SJSA1 (cell line): ENCODE data around the gene CCDC61. TPM values are rescaled to one million over a fixed set of nuclear protein-coding genes. Genes with fewer than 3 reads are reported as not detected.
A peak's percentile ranks its signal among the peaks of the same experiment; 100 is the strongest.

ENCODE experiments used
- DNase-seq, 2 experiments: peaks; one replicate each; pipeline ENCODE4 v3.0.0-alpha.2; 2015 to 2020; ENCODE audit warnings: low spot score in 2 of 2, low read depth in 1 of 2
- H3K27ac ChIP-seq: fragments of 250-450 bp; sonication (Bioruptor Pico); 2 replicates; pipeline ENCODE4 v1.5.1; 2020; ENCODE audit warnings: mild to moderate bottlenecking, moderate library complexity
- H3K27me3 ChIP-seq: fragments of 250-450 bp; sonication (Bioruptor Pico); replicated peaks from 2 replicates; pipeline ENCODE4 v1.5.1; 2020; ENCODE audit warnings: mild to moderate bottlenecking, moderate library complexity
- H3K36me3 ChIP-seq: fragments of 250-450 bp; sonication (Bioruptor Pico); 2 replicates; pipeline ENCODE4 v1.5.1; 2020; ENCODE audit warnings: mild to moderate bottlenecking
- H3K4me1 ChIP-seq: fragments of 250-450 bp; sonication (Bioruptor Pico); replicated peaks from 2 replicates; pipeline ENCODE4 v1.6.1; 2021; ENCODE audit warnings: mild to moderate bottlenecking
- H3K4me3 ChIP-seq: fragments of 250-450 bp; sonication (Bioruptor Pico); 2 replicates; pipeline ENCODE4 v1.5.1; 2020; ENCODE audit warnings: mild to moderate bottlenecking
- H3K9me3 ChIP-seq: fragments of 250-450 bp; sonication (Bioruptor Pico); replicated peaks from 2 replicates; pipeline ENCODE4 v1.5.1; 2020; ENCODE audit warnings: mild to moderate bottlenecking
- total RNA-seq: library from RNA; depleted of rRNA; stranded (reverse); fragments of >200 nt; shearing (Covaris generic); gene quantifications from 2 replicates; pipeline ENCODE4 v1.2.3, GENCODE V29; 2014

CCDC61 gene
- total RNA-seq, 1 experiment from 2014 or later: 7.4 TPM

- H3K27ac ChIP-seq: no peak overlapping the region
- no peaks in the 10 kb centered on the region for H3K9me3 ChIP-seq
- no peak overlapping the region for H3K4me3 ChIP-seq
- H3K4me1 ChIP-seq: no peaks in the 10 kb centered on the region
- no peaks in the 10 kb centered on the region for H3K36me3 ChIP-seq
- H3K27me3 ChIP-seq: peaks cover 10% of the 10 kb centered on the region
- DNase-seq: no peak
Measured at GRCh38 chr19:45990113-45990728, 5.0 kb upstream of the CCDC61 start.

GRCh38 chr19:45994456-45994997 lies 740 bp upstream of the CCDC61 start:
- H3K36me3 ChIP-seq: peaks cover 8% of the 10 kb centered on the region
- DNase-seq: no peak
- H3K27ac ChIP-seq: no peak overlapping the region
- H3K4me3 ChIP-seq: peak overlapping the region; percentile 63
- H3K9me3 ChIP-seq: no peaks in the 10 kb centered on the region
- 0 out of 2 replicates have a peak, but pooled peaks cover 3% of the 10 kb centered on the region for H3K4me1 ChIP-seq
- peaks cover 5% of the 10 kb centered on the region; the same call in 1 of the 2 replicates for H3K27me3 ChIP-seq

- H3K27ac ChIP-seq: peak overlapping the region; percentile 54
- no peaks in the 10 kb centered on the region for H3K9me3 ChIP-seq
- H3K4me3 ChIP-seq: peak overlapping the region; percentile 63
- no peak for DNase-seq
- no peaks in the 10 kb centered on the region for H3K27me3 ChIP-seq
- H3K36me3 ChIP-seq: peaks cover 8% of the 10 kb centered on the region
- H3K4me1 ChIP-seq: 0 out of 2 replicates have a peak, but pooled peaks cover 3% of the 10 kb centered on the region
Measured at GRCh38 chr19:45995715-45996385, 583 bp downstream of the CCDC61 start.

GRCh38 chr19:45996933-45997332 lies 1.7 kb downstream of the CCDC61 start:
- H3K36me3 ChIP-seq: peaks cover 8% of the 10 kb centered on the region
- H3K9me3 ChIP-seq: no peaks in the 10 kb centered on the region
- no peak overlapping the region for H3K4me3 ChIP-seq
- 0 out of 2 replicates have a peak, but pooled peaks cover 3% of the 10 kb centered on the region for H3K4me1 ChIP-seq
- no peaks in the 10 kb centered on the region for H3K27me3 ChIP-seq
- no peak for DNase-seq
- no peak overlapping the region for H3K27ac ChIP-seq

DNA sequence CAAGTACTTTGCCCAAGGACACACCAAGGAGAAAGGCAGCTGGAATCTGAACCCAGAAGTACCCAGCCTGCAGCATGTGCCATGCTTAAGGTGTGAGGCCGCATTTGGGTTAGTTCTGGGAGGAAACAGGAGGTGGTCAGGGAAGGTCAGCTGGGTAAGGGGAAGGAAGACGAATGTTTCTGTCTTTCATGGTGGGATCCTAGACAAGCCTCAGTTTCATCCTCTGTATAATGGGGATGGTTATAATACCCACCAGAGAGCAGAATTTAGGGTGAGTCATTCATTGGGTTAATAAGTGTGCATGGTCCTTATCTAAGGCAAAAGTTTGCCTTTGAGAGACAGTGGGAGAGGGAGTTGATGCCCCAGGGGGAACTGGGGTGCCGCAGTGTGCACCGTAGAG lies 3.6 kb downstream of the CCDC61 start:
- no peak for DNase-seq
- H3K36me3 ChIP-seq: peaks cover 8% of the 10 kb centered on the region
- 0 out of 2 replicates have a peak, but pooled peaks cover 3% of the 10 kb centered on the region for H3K4me1 ChIP-seq
- no peaks in the 10 kb centered on the region for H3K27me3 ChIP-seq
- H3K9me3 ChIP-seq: no peaks in the 10 kb centered on the region
- no peak overlapping the region for H3K4me3 ChIP-seq
- no peak overlapping the region for H3K27ac ChIP-seq

DNA sequence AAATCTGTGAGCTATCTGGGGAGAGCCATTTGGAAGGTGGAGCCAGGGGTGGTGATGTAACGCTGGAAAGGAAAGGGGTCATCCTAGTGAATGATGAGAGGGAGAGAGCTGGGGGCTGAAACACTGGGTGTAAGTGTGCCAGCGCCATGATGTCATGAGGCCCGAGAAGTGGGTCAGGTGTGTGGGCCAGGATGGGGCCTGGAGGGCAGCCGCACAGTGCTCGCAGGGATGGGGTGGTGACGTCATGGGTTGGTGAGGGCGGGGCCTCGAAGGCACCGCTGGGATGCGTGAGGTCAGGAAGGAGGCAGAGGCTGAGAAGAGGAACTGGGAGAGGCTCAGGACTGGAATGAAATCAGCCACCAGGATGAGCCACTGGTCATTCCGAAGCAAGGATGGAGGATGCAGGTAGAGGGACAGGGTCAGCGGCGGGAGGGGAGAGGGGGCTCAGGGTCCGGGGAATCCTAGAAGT lies 4.4 kb downstream of the CCDC61 start:
- no peaks in the 10 kb centered on the region for H3K9me3 ChIP-seq
- H3K27me3 ChIP-seq: no peaks in the 10 kb centered on the region
- H3K36me3 ChIP-seq: peaks cover 12% of the 10 kb centered on the region
- H3K27ac ChIP-seq: no peak overlapping the region
- DNase-seq: no peak
- H3K4me1 ChIP-seq: 0 out of 2 replicates have a peak, but pooled peaks cover 3% of the 10 kb centered on the region
- no peak overlapping the region for H3K4me3 ChIP-seq

- no peak for DNase-seq
Measured at GRCh38 chr19:46000491-46001246, 5.4 kb downstream of the CCDC61 start.

GRCh38 chr19:46002678-46003275 lies 7.5 kb downstream of the CCDC61 start:
- Histone ChIP-seq H3K9me3 (no peaks in the 10 kb centered on the region), H3K36me3 (peaks cover 4% of the 10 kb centered on the region; the same call in 1 of the 2 replicates)
- DNase-seq: no peak

More at GRCh38 chr19:46000491-46001246, 5.4 kb downstream of the CCDC61 start:
- H3K27me3 ChIP-seq: no peaks in the 10 kb centered on the region
- peaks cover 12% of the 10 kb centered on the region for H3K36me3 ChIP-seq
- 0 out of 2 replicates have a peak, but pooled peaks cover 3% of the 10 kb centered on the region for H3K4me1 ChIP-seq
- no peak overlapping the region for H3K27ac ChIP-seq
- H3K4me3 ChIP-seq: no peak overlapping the region
- H3K9me3 ChIP-seq: no peaks in the 10 kb centered on the region

DNA sequence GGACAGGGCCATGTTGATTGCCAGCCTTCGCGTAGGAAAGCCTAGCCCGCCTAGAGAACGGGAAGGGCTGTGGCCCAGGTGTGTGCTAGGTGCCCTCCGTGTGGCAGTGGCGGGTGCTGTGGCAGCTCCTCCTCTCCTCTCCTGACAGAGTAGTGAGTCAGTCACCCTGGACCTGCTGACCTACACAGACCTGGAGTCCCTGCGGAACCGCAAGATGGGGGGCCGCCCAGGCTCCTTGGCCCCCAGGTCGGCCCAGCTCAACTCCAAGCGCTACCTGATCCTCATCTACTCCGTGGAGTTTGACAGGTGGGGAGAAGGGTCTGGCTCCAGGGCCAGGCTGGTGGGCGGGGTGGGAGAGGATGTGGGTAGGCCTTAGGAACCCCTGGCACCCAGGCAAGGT lies 11.1 kb downstream of the CCDC61 start:
- no peak overlapping the region for H3K4me3 ChIP-seq
- H3K27me3 ChIP-seq: no peaks in the 10 kb centered on the region
- DNase-seq: no peak
- peaks cover 4% of the 10 kb centered on the region; the same call in 1 of the 2 replicates for H3K36me3 ChIP-seq
- H3K4me1 ChIP-seq: no peaks in the 10 kb centered on the region
- H3K27ac ChIP-seq: no peak overlapping the region
- no peaks in the 10 kb centered on the region for H3K9me3 ChIP-seq

More at GRCh38 chr19:46002678-46003275, 7.5 kb downstream of the CCDC61 start:
- Histone ChIP-seq H3K27ac (no peak overlapping the region), H3K4me1 (no peaks in the 10 kb centered on the region), H3K4me3 (no peak overlapping the region), H3K27me3 (no peaks in the 10 kb centered on the region)

- DNase-seq: peak; percentile 53 to 65
- Histone ChIP-seq H3K27ac (no peak overlapping the region), H3K9me3 (no peaks in the 10 kb centered on the region), H3K4me3 (no peak overlapping the region), H3K4me1 (no peaks in the 10 kb centered on the region), H3K27me3 (no peaks in the 10 kb centered on the region), H3K36me3 (no peaks in the 10 kb centered on the region; the same call in 1 of the 2 replicates)
Measured at GRCh38 chr19:46009530-46010510, 14.6 kb downstream of the CCDC61 start.

DNA sequence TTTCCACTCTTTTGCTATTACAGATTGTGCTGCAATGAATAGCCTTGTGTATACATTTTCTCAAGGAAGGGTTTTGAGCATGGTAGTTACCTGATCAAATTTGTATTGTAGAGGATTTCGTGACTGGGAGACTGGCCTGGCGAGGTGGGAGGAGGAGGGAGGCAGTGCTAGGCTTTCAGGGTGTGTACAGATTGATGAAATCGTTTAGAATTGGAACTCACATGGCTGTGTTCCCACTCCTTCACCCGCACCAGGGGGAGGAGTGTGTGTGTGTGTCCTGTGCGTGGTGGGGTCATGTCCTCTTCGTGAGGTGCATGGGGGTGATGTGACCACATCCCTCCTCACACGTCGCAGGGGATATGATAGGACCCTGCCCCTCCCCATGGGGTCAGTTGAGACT lies 19.3 kb downstream of the CCDC61 start:
- Histone ChIP-seq H3K9me3 (no peaks in the 10 kb centered on the region), H3K4me3 (no peak overlapping the region), H3K36me3 (peaks cover 3% of the 10 kb centered on the region; the same call in 1 of the 2 replicates), H3K4me1 (peaks cover 5% of the 10 kb centered on the region), H3K27ac (no peak overlapping the region), H3K27me3 (no peaks in the 10 kb centered on the region)
- DNase-seq: no peak

DNA sequence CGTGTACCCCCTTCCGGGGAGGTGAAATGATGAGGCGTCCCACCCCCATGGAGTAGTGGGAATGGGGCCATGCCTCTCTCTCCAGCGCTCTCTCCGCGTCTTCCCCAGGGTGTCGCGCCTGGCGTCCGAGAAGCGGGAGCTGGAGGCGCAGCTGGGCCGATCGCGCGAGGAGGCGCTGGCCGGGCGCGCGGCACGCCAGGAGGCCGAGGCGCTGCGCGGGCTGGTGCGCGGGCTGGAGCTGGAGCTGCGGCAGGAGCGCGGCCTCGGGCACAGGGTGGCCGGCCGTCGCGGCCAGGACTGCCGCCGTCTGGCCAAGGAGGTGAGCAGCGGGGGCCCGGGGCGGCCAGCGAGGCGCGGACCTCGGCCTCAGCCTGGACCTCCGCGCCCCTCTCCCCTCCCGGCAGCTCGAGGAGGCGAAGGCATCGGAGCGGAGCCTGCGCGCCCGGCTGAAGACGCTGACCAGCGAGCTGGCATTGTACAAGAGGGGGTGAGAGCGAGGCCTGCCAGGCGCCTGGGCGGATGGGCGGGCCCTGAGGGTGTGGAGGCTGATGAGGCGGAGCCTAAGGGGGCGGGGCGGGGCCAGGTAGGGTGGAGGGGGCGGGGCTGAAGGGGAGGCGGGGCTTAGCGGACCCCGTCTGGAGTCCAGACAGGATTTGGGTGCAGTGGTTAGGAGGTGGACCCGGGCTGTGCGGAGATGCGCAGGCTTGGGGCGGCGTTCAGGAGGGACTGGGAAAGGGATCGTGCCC lies 19.8 kb downstream of the CCDC61 start:
- no peak overlapping the region for H3K27ac ChIP-seq
- no peaks in the 10 kb centered on the region for H3K9me3 ChIP-seq
- peaks cover 3% of the 10 kb centered on the region; the same call in 1 of the 2 replicates for H3K36me3 ChIP-seq
- DNase-seq: no peak
- H3K27me3 ChIP-seq: no peaks in the 10 kb centered on the region
- H3K4me1 ChIP-seq: peaks cover 5% of the 10 kb centered on the region
- no peak overlapping the region for H3K4me3 ChIP-seq
